Gastroesophageal sphincter (tissue), 4 donors: Measurements from ENCODE around the gene CGREF1. TPM values are rescaled to one million over a fixed set of nuclear protein-coding genes. Genes with fewer than 3 reads are reported as not detected.

Experiments
- ATAC-seq: fragments of 150-250 bp; one replicate; pipeline ENCODE4 v1.9.1; 2016; ENCODE audit warnings: mild to moderate bottlenecking, moderate library complexity
- H3K27ac ChIP-seq, 4 donors: fragments of 200-600 bp; sonication (generic) in 3 of 4; 1 replicate in 3 of 4; 2 replicates in 1 of 4; pipeline ENCODE4 v1.5.1; 2016 to 2019
- H3K27me3 ChIP-seq: fragments of 200-600 bp; sonication (generic); one replicate; pipeline ENCODE4 v1.5.1; 2019
- H3K36me3 ChIP-seq, 2 donors: fragments of 200-600 bp; sonication (generic); one replicate each; pipeline ENCODE4 v1.5.1; 2019; ENCODE audit warnings: control low read depth in 1 of 2
- H3K4me1 ChIP-seq, 3 donors: fragments of 200-600 bp; sonication (generic); 1 replicate in 2 of 3; 2 replicates in 1 of 3; pipeline ENCODE4 v1.5.1; 2016 to 2019; ENCODE audit warnings: control low read depth in 2 of 3
- H3K4me3 ChIP-seq, 2 donors: fragments of 200-600 bp; sonication (generic); one replicate each; pipeline ENCODE4 v1.5.1; 2019; ENCODE audit warnings: mild to moderate bottlenecking in 1 of 2, moderate library complexity in 1 of 2
- H3K9me3 ChIP-seq, 3 donors: fragments of 200-600 bp; sonication (generic); one replicate each; pipeline ENCODE4 v1.5.1; 2017 to 2019; ENCODE audit warnings: control low read depth in 2 of 3
- CTCF ChIP-seq, 4 experiments: fragments of 200-600 bp in 2 of 4; fragments of 450-650 bp in 2 of 4; sonication (generic) in 1 of 4; IDR thresholded peaks; one replicate each; pipeline ENCODE4 v1.5.1; 2017 to 2019; ENCODE audit warnings: antibody characterized with exemption in 4 of 4, mild to moderate bottlenecking in 2 of 4, moderate library complexity in 2 of 4
- EP300 ChIP-seq: sonication (generic); formaldehyde crosslinking; IDR thresholded peaks from one replicate; pipeline ENCODE4 v1.6.1; 2017; ENCODE audit warnings: antibody characterized with exemption, mild to moderate bottlenecking
- POLR2A ChIP-seq, 2 donors: fragments of 450-650 bp; IDR thresholded peaks; one replicate each; pipeline ENCODE4 v1.6.1; 2017; ENCODE audit warnings: antibody characterized with exemption in 2 of 2, mild to moderate bottlenecking in 2 of 2, moderate library complexity in 1 of 2
- POLR2AphosphoS5 ChIP-seq: sonication (generic); formaldehyde crosslinking; IDR thresholded peaks from one replicate; pipeline ENCODE4 v1.6.1; 2017; ENCODE audit warnings: antibody characterized with exemption
- WGBS, 2 donors: methylation state at CpG; one replicate each; pipeline ENCODE4 v1.1.5; 2018; ENCODE audit warnings: low coverage in 1 of 2; 5-methylcytosine and 5-hydroxymethylcytosine counted together
- total RNA-seq, 4 donors: library from RNA; depleted of rRNA; stranded (reverse); fragments of >200 nt; gene quantifications; one replicate each; pipeline ENCODE4 v1.1.0, GENCODE V29; 2016

CGREF1 gene
- total RNA-seq, 4 donors from 2014 or later: 1.0 TPM; not detected in 3

- 60 to 92% methylated on average over 3 of the region's 6 CpGs for WGBS, 2 donors
- Histone ChIP-seq H3K36me3 (peaks cover 0 to 19% of the 10 kb centered on the region in 2 donors), H3K9me3 (no peaks in the 10 kb centered on the region), H3K4me1 (peaks cover 6 to 90% (median 37%) of the 10 kb centered on the region in 3 donors), H3K27ac (peak overlapping the region in 3 of 4 donors; percentile 86 to 98 (median 95)), H3K27me3 (no peaks in the 10 kb centered on the region), H3K4me3 (no peak overlapping the region)
- no peak for TF ChIP-seq CTCF (IDR thresholded peaks at IDR 0.05)
- TF ChIP-seq POLR2A (IDR thresholded peaks at IDR 0.05): no peak
- TF ChIP-seq EP300: no peak
- no peak for TF ChIP-seq POLR2AphosphoS5
- ATAC-seq: no peak
Observed at GRCh38 chr2:27084297-27085061, 34.4 kb downstream of the CGREF1 start.

GRCh38 chr2:27083410-27084296 lies 35.3 kb downstream of the CGREF1 start:
- TF ChIP-seq POLR2AphosphoS5 (no peak), POLR2A (IDR thresholded peaks at IDR 0.05) (no peak), EP300 (no peak), CTCF (IDR thresholded peaks at IDR 0.05) (no peak)
- WGBS, 2 donors: 38 to 70% methylated on average over 1 to 8 of the region's 20 CpGs
- Histone ChIP-seq H3K27ac (peak overlapping the region in 3 of 4 donors; percentile 12 to 98 (median 96)), H3K9me3 (no peaks in the 10 kb centered on the region), H3K4me1 (peaks cover 6 to 97% (median 37%) of the 10 kb centered on the region in 3 donors), H3K4me3 (no peak overlapping the region), H3K36me3 (peaks cover 0 to 19% of the 10 kb centered on the region in 2 donors), H3K27me3 (no peaks in the 10 kb centered on the region)
- ATAC-seq: no peak

- TF ChIP-seq CTCF (IDR thresholded peaks at IDR 0.05) (no peak), POLR2AphosphoS5 (no peak), POLR2A (IDR thresholded peaks at IDR 0.05) (no peak), EP300 (no peak)
- WGBS, 2 donors: 72 to 80% methylated on average over 1 to 4 of the region's 27 CpGs
- no peak overlapping the region for H3K4me3 ChIP-seq
- H3K9me3 ChIP-seq: no peaks in the 10 kb centered on the region
- H3K36me3 ChIP-seq: peaks cover 0 to 19% of the 10 kb centered on the region in 2 donors
- H3K4me1 ChIP-seq: peaks cover 6 to 94% (median 40%) of the 10 kb centered on the region in 3 donors
- ATAC-seq: no peak
- peak overlapping the region in 3 of 4 donors; percentile 12 to 98 (median 96) for H3K27ac ChIP-seq
- no peaks in the 10 kb centered on the region for H3K27me3 ChIP-seq
Observed at GRCh38 chr2:27082773-27083409, 36.0 kb downstream of the CGREF1 start.

GRCh38 chr2:27081984-27082772 lies 36.8 kb downstream of the CGREF1 start:
- WGBS, 2 donors: no CpG with 5 or more reads among the region's 38 CpGs
- peaks cover 6 to 94% (median 40%) of the 10 kb centered on the region in 3 donors for H3K4me1 ChIP-seq

More at GRCh38 chr2:27081984-27082772, 36.8 kb downstream of the CGREF1 start:
- Histone ChIP-seq H3K36me3 (peaks cover 0 to 19% of the 10 kb centered on the region in 2 donors), H3K9me3 (no peaks in the 10 kb centered on the region), H3K27ac (peak overlapping the region in 2 of 4 donors; percentile 96 to 98), H3K4me3 (no peak overlapping the region), H3K27me3 (no peaks in the 10 kb centered on the region)
- no peak for ATAC-seq
- TF ChIP-seq EP300 (no peak), POLR2AphosphoS5 (no peak), CTCF (IDR thresholded peaks at IDR 0.05) (no peak), POLR2A (IDR thresholded peaks at IDR 0.05) (no peak)
